Duodenal mucosa (tissue), 2 donors: ENCODE results near the gene DHRS12.

Experiments used
- H3K27ac ChIP-seq: one replicate; pipeline ENCODE4 v1.7.0; 2013; ENCODE audit warnings: low read depth, low read length
- H3K27me3 ChIP-seq, 2 donors: one replicate each; pipeline ENCODE4 v1.7.0; 2013; ENCODE audit warnings: low read length in 2 of 2, control low read depth in 1 of 2; ENCODE audit not compliant: insufficient read depth in 2 of 2, control insufficient read depth in 1 of 2
- H3K36me3 ChIP-seq, 2 donors: one replicate each; pipeline ENCODE4 v1.7.0; 2013; ENCODE audit warnings: low read length in 2 of 2, control low read depth in 1 of 2; ENCODE audit not compliant: insufficient read depth in 2 of 2, control insufficient read depth in 1 of 2
- H3K4me1 ChIP-seq, 2 donors: one replicate each; pipeline ENCODE4 v1.7.0; 2013; ENCODE audit warnings: low read length in 2 of 2, control low read depth in 1 of 2; ENCODE audit not compliant: insufficient read depth in 2 of 2, control insufficient read depth in 1 of 2
- H3K4me3 ChIP-seq, 2 donors: one replicate each; pipeline ENCODE4 v1.7.0; 2013; ENCODE audit warnings: low read length in 2 of 2, low read depth in 1 of 2
- H3K9ac ChIP-seq, 2 donors: one replicate each; pipeline ENCODE4 v1.7.0; 2013; ENCODE audit warnings: low read length in 2 of 2, low read depth in 1 of 2
- H3K9me3 ChIP-seq, 2 donors: one replicate each; pipeline ENCODE4 v1.7.0; 2013; ENCODE audit warnings: low read length in 2 of 2, control low read depth in 1 of 2; ENCODE audit not compliant: control insufficient read depth in 1 of 2

The DHRS12 gene

GRCh38 chr13:51784097-51784496, 19.9 kb downstream of the DHRS12 start:
- no peaks in the 10 kb centered on the region for H3K36me3 ChIP-seq
- H3K27me3 ChIP-seq = no peaks in the 10 kb centered on the region
- no peak overlapping the region for H3K4me3 ChIP-seq
- peaks cover 33 to 36% of the 10 kb centered on the region in 2 donors for H3K4me1 ChIP-seq
- H3K27ac ChIP-seq = no peak overlapping the region
- H3K9me3 ChIP-seq = no peaks in the 10 kb centered on the region
- no peak overlapping the region for H3K9ac ChIP-seq

GRCh38 chr13:51783428-51784094, 20.4 kb downstream of the DHRS12 start:
- Histone ChIP-seq H3K9me3 (no peaks in the 10 kb centered on the region), H3K27ac (no peak overlapping the region), H3K36me3 (no peaks in the 10 kb centered on the region), H3K27me3 (no peaks in the 10 kb centered on the region), H3K9ac (no peak overlapping the region), H3K4me1 (peaks cover 33 to 36% of the 10 kb centered on the region in 2 donors), H3K4me3 (no peak overlapping the region)

GRCh38 chr13:51782026-51782710, 21.8 kb downstream of the DHRS12 start:
- H3K27ac ChIP-seq = no peak overlapping the region
- H3K9ac ChIP-seq = no peak overlapping the region
- H3K27me3 ChIP-seq = no peaks in the 10 kb centered on the region
- H3K9me3 ChIP-seq = no peaks in the 10 kb centered on the region
- peaks cover 33 to 36% of the 10 kb centered on the region in 2 donors for H3K4me1 ChIP-seq
- no peak overlapping the region for H3K4me3 ChIP-seq
- no peaks in the 10 kb centered on the region for H3K36me3 ChIP-seq

- no peak overlapping the region for H3K4me3 ChIP-seq
- H3K9ac ChIP-seq = no peak overlapping the region
- H3K36me3 ChIP-seq = no peaks in the 10 kb centered on the region
- H3K4me1 ChIP-seq = peaks cover 29 to 35% of the 10 kb centered on the region in 2 donors
- no peaks in the 10 kb centered on the region for H3K9me3 ChIP-seq
- H3K27me3 ChIP-seq = no peaks in the 10 kb centered on the region
- no peak overlapping the region for H3K27ac ChIP-seq
Observed at GRCh38 chr13:51781246-51782022, 22.5 kb downstream of the DHRS12 start.

DNA sequence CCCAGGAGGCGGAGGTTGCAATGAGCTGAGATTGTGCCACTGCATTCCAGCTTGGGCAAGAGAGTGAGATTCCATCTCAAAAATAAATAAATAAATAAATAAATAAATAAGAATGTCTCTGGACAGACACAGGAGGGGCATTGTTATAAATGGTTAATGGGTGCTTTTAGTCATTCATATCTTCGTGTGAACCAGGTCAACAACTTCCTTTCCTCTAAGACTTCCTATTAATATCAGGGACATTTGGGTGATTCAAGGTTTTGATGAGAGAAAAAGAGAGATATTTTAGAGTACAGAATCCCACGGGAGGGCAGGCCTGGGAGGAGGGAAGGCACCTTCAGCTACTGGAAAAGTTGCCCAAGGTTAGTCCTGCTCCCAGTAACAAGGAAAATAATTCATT, 23.9 kb downstream of the DHRS12 start:
- no peaks in the 10 kb centered on the region for H3K36me3 ChIP-seq
- no peak overlapping the region for H3K27ac ChIP-seq
- H3K4me1 ChIP-seq = peaks cover 22 to 29% of the 10 kb centered on the region in 2 donors
- no peaks in the 10 kb centered on the region for H3K27me3 ChIP-seq
- H3K9me3 ChIP-seq = no peaks in the 10 kb centered on the region
- no peak overlapping the region for H3K4me3 ChIP-seq
- no peak overlapping the region for H3K9ac ChIP-seq

DNA sequence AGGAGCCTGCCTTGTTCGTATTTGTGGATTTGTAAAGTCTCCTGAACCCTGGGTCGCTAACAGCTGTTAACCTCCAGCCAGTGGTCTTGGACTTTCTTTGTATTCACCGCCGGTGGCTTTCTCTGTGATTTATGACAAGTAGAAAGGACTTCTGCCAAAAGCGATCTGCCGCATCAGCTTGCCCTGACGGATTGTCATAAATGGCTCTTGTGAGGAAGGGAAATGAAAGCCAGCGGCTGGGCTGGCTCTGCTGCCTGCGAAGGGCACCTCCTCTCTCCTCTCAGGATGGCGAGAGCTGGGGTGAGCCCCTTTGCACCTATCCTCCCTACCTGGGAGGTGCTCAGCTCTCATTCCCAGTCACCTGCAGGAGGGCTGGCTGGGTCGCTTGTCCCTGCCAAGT, 25.6 kb downstream of the DHRS12 start:
- Histone ChIP-seq H3K4me3 (no peak overlapping the region), H3K27ac (no peak overlapping the region), H3K4me1 (peaks cover 14 to 21% of the 10 kb centered on the region in 2 donors), H3K36me3 (no peaks in the 10 kb centered on the region), H3K27me3 (no peaks in the 10 kb centered on the region), H3K9me3 (no peaks in the 10 kb centered on the region), H3K9ac (no peak overlapping the region)

DNA sequence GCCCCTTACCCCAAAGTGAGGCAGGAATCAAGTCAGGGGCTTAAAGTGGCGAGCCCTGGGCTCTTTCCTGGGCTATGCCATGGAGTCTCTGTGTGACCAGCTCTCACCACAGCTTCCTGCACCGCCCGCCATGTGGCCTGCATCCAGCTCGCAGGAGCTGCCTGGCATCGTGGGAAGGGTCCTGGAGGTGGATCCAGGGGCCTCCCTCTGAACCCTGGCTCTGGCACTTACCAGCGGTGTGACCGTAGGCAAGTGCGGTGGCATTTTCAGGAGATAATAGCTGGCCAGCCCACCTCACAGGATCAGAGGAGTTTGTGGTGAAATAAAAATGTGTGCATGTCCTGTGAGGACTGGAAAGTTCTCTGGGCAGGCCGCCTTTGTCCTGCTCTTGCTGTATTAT, 26.0 kb downstream of the DHRS12 start:
- H3K9ac ChIP-seq = no peak overlapping the region
- H3K27ac ChIP-seq = no peak overlapping the region
- no peaks in the 10 kb centered on the region for H3K36me3 ChIP-seq
- H3K9me3 ChIP-seq = no peaks in the 10 kb centered on the region
- peaks cover 9 to 18% of the 10 kb centered on the region in 2 donors for H3K4me1 ChIP-seq
- no peak overlapping the region for H3K4me3 ChIP-seq
- no peaks in the 10 kb centered on the region for H3K27me3 ChIP-seq

GRCh38 chr13:51776179-51776578, 27.8 kb downstream of the DHRS12 start:
- Histone ChIP-seq H3K9me3 (no peaks in the 10 kb centered on the region), H3K27ac (no peak overlapping the region), H3K4me3 (no peak overlapping the region), H3K27me3 (no peaks in the 10 kb centered on the region), H3K9ac (no peak overlapping the region), H3K4me1 (peaks cover under 1 to 12% of the 10 kb centered on the region in 2 donors), H3K36me3 (no peaks in the 10 kb centered on the region)

- Histone ChIP-seq H3K4me3 (no peak overlapping the region), H3K27me3 (no peaks in the 10 kb centered on the region), H3K9ac (no peak overlapping the region), H3K36me3 (peaks cover 0 to under 1% of the 10 kb centered on the region in 2 donors), H3K4me1 (peaks cover 15 to 32% of the 10 kb centered on the region in 2 donors), H3K9me3 (no peaks in the 10 kb centered on the region), H3K27ac (no peak overlapping the region)
Observed at GRCh38 chr13:51773515-51773914, 30.4 kb downstream of the DHRS12 start.

GRCh38 chr13:51772781-51773180, 31.2 kb downstream of the DHRS12 start:
- Histone ChIP-seq H3K27ac (no peak overlapping the region), H3K9me3 (no peaks in the 10 kb centered on the region), H3K36me3 (peaks cover 0 to 8% of the 10 kb centered on the region in 2 donors)

More at GRCh38 chr13:51772781-51773180, 31.2 kb downstream of the DHRS12 start:
- H3K4me3 ChIP-seq = no peak overlapping the region
- H3K9ac ChIP-seq = no peak overlapping the region
- H3K4me1 ChIP-seq = peaks cover 15 to 32% of the 10 kb centered on the region in 2 donors
- H3K27me3 ChIP-seq = no peaks in the 10 kb centered on the region
